Stimulated activated CD8-positive, alpha-beta memory T cell treated with anti-CD3 and anti-CD28 coated beads, Interleukin-15, amount 100 ng/mL, for 4 hours (primary cell): ENCODE measurements around the gene GRAMD1A.

Experiments used
- DNase-seq, 2 donors: peaks; one replicate each; pipeline ENCODE4 v3.0.0-alpha.2; 2020; ENCODE audit warnings: low read depth in 2 of 2

The GRAMD1A gene

DNA sequence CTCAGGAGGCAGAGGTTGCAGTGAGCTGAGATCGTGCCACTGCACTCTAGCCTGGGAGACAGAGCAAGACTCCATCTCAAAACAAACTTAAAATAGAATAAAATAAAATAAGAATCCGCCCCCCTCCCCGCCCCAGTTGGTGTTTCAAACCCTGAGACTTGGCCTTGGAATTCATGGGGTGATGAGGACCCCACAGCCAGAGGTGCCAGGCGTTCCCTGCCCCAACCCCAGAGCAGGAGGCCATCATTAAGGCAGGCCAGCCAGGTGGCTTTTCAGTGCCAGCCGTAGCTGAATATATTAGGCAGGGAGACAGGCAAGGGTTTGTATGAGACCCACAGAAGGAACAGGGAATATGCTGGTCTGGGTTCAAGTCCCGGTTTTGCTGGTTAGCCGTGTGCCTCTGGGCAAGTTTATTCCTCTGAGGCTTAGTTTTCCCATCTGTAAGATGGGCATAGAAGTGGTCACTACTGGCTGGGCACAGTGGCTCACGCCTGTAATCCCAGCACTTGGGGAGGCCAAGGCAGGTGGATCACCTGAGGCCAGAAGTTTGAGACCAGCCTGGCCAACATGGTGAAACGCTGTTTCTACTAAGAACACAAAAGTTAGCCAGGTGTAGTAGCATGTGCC is 53.7 kb downstream of the GRAMD1A start:
- DNase-seq = no peak

GRCh38 chr19:35054626-35055025 is 54.5 kb downstream of the GRAMD1A start:
- DNase-seq = no peak

DNA sequence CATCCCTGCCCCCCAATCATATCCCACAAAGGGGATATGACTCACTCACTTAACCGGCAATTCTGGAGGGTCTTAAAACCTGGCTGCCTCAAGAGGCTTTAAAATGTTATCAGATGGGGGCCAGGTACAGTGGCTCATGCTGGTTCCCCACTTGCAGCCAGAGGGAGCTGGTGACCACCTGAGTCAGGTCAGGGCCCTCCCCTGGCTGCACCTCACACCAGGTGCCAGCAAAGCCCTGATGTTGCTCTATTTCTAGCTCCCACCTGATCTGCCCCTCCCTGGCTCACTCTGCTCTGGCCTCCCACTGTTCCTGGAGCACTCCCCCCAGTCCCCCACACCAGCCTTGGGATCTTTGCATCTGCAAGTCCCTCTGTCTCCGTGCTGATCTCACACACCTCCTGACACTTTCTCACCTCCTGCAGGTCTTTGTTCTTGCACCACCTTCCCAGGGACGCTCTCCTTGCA is 55.6 kb downstream of the GRAMD1A start:
- no peak for DNase-seq

DNA sequence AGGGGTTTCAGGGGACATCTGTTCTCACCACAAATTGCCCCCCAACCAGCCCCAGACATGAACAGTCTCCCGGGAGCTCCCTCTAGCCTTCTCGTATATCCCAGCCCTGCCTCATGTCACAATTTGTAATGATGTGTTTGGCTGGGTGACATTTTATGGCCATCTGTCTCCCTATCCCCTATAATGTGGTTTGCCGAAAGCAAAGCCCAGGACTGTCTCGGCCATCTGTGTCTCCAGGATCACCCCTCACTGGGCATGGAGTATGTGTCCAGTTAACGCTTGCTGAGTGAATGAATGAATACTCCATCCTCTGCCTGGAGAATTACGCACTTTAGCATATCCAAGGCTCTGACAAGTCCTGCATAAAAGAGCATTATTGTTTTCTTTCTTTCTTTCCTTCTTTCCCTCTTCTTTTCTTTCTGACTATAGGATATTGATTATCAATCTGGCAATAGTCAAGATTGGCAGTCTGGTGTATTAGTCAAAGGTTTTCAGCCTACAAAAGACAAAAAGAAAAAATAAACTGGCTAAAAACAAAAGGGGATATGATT is 56.5 kb downstream of the GRAMD1A start:
- no peak for DNase-seq

DNA sequence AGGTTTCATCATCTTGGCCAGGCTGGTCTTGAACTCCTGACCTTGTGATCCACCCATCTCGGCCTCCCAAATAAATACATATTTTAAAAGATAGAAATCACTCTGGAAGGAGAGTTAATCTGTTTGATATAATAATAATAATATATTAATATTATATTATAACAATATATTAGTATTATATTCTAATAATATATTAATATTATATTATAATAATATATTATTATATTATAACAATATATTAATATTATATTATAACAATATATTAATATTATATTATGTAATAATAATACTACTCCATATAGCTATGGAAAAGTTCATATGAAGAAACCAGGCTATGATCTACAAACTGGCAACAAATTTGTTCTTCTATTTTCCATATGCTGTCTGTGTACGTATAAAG is 58.2 kb downstream of the GRAMD1A start:
- DNase-seq = no peak

DNA sequence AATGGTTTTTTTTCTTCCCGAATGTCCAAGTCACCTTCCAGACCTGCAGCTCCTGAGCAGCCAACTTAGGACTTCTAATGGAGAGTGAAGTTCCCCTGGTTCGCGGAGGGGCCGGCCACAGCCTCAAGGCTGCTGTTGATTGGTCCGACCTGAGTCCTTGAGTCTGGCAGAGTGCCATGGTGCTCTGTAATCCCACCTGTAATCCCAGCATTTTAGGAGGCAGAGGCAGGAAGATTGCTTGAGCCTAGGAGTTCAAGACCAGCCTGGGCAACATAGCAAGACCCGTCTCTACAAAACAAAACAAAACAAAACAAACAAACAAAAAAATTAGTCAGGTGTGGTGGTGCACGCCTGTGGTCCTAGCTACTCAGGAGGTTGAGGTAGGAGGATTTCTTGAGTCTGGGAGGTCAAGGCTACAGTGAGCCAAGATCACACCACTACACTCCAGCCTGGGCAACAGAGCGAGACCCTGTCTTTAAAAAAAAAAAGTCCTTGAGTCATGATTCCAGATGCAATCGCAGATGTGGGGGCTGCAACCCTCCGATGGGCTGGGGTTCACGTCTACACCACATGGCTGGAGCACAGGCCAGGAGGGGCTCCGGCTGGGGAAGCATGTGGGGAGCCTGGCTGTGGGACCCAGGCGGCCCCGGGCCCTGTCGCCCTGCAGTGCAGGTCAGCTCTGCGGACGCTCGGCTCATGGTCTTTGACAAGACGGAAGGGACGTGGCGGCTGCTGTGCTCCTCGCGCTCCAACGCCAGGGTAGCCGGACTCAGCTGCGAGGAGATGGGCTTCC is 59.1 kb downstream of the GRAMD1A start:
- DNase-seq = no peak

- no peak for DNase-seq
Observed at GRCh38 chr19:35059799-35060091, 59.6 kb downstream of the GRAMD1A start.

DNA sequence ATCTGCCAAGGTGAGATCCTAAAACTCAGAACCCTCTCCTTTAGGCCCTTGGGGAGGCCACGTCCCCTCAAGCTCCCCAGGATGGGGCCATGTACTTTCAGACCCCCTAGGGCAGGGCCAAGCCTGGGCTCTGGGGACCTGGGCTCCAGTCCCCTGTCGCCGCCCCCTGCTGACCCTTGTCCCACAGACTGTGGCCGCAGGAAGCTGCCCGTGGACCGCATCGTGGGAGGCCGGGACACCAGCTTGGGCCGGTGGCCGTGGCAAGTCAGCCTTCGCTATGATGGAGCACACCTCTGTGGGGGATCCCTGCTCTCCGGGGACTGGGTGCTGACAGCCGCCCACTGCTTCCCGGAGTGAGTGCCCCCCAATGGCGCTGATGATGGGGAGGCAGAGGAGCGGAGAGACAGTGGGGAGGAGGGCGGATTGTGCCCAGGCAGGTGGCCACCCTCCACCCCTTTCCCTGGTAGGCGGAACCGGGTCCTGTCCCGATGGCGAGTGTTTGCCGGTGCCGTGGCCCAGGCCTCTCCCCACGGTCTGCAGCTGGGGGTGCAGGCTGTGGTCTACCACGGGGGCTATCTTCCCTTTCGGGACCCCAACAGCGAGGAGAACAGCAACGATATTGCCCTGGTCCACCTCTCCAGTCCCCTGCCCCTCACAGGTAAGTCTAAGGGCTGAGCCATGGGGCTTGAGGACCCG is 60.2 kb downstream of the GRAMD1A start:
- DNase-seq = no peak

GRCh38 chr19:35061583-35062373 is 61.7 kb downstream of the GRAMD1A start:
- DNase-seq = no peak

GRCh38 chr19:35062942-35063341 is 62.8 kb downstream of the GRAMD1A start:
- DNase-seq = no peak

- DNase-seq = no peak
Observed at GRCh38 chr19:35063940-35064818, 64.1 kb downstream of the GRAMD1A start.

DNA sequence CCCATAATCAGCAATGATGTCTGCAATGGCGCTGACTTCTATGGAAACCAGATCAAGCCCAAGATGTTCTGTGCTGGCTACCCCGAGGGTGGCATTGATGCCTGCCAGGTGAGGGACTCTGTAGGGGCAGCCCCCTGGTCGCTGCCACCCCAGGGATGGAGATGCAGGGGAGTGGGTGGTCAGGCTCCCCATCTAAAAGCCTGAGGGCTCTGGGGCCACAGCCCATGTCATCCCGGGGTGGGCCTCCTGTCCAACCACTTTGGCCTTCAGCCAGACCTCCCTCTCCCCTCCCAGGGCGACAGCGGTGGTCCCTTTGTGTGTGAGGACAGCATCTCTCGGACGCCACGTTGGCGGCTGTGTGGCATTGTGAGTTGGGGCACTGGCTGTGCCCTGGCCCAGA is 65.5 kb downstream of the GRAMD1A start:
- DNase-seq = no peak

DNA sequence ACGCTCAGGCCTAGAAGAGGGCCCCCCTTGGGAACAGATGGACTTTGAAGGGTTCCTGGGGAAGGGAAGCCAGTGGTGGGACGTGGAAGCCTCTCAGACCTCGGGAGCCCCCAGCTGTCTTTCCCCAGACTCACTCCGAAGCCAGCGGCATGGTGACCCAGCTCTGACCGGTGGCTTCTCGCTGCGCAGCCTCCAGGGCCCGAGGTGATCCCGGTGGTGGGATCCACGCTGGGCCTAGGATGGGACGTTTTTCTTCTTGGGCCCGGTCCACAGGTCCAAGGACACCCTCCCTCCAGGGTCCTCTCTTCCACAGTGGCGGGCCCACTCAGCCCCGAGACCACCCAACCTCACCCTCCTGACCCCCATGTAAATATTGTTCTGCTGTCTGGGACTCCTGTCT is 66.0 kb downstream of the GRAMD1A start:
- no peak for DNase-seq

GRCh38 chr19:35066691-35067563 is 66.8 kb downstream of the GRAMD1A start:
- DNase-seq = peak; percentile 62 to 77

- DNase-seq = no peak
Observed at GRCh38 chr19:35068941-35069634, 69.0 kb downstream of the GRAMD1A start.

DNA sequence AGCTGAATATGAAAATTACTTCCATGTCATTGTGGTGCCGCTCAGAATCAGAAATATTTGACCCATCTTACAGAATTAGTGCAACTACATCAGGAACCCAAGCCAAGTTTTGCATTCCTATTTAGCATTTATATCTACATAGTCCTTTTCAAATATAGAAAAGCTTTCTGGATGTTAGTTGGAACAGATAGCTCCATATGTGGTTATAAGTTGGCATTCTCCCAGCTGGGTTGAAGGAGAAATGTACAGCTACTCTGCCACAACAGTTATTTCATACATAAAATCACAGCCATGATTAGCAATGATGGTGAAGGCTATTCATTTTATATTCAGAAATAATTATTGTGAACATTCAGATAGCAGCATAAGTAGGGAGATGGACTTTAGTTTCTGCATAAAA is 69.6 kb downstream of the GRAMD1A start:
- no peak for DNase-seq

GRCh38 chr19:35070471-35070870 is 70.3 kb downstream of the GRAMD1A start:
- DNase-seq = no peak

- no peak for DNase-seq
Observed at GRCh38 chr19:35073516-35073915, 73.4 kb downstream of the GRAMD1A start.

GRCh38 chr19:35073941-35074340 is 73.8 kb downstream of the GRAMD1A start:
- no peak for DNase-seq
